Measurements from ENCODE around the gene PHAX. TPM values are rescaled to one million over a fixed set of nuclear protein-coding genes. Genes with fewer than 3 reads are reported as not detected.

The PHAX gene
- total RNA-seq, 1 experiment from 2014 or later, result 46.2 TPM

- POLR2A ChIA-PET, result interaction anchor here (0.5 kb wide), 1 partner anchor 1546 kb away, joined by 7 read pairs; no protein-coding TSS in a partner anchor
- Histone ChIP-seq H3K4me3 (ENCODE audit: low read depth in 2 of 2, low read length in 2 of 2) (no peak overlapping the region), H3K27me3 (ENCODE audit: control insufficient read depth, insufficient read depth, low read length) (no peaks in the 10 kb centered on the region), H3K36me3 (ENCODE audit: control insufficient read depth, insufficient read depth, low read length) (no peaks in the 10 kb centered on the region), H3K9me3 (ENCODE audit: control insufficient read depth, insufficient read depth, low read depth, low read length) (peaks cover 5% of the 10 kb centered on the region; the same call in 1 of the 2 replicates), H3K27ac (ENCODE audit: low read length) (no peak overlapping the region), H3K4me1 (ENCODE audit: control insufficient read depth, insufficient read depth, low read length) (no peaks in the 10 kb centered on the region)
- in situ Hi-C loops (cut with HindIII; ENCODE audit: low pct_unique_long_range_greater_than_20kb, low sequenced_read_pairs), result no loop called here
- DNase-seq (ENCODE audit: low read depth, low spot score) (no peak), ATAC-seq (no peak)
- BruUV-seq (replicated peaks), result no TSS peak
- TF ChIP-seq TCF7L2 (IDR thresholded peaks at IDR 0.05; ENCODE audit: low read depth, low read length), result no peak
- TF ChIP-seq, protein P1, sequence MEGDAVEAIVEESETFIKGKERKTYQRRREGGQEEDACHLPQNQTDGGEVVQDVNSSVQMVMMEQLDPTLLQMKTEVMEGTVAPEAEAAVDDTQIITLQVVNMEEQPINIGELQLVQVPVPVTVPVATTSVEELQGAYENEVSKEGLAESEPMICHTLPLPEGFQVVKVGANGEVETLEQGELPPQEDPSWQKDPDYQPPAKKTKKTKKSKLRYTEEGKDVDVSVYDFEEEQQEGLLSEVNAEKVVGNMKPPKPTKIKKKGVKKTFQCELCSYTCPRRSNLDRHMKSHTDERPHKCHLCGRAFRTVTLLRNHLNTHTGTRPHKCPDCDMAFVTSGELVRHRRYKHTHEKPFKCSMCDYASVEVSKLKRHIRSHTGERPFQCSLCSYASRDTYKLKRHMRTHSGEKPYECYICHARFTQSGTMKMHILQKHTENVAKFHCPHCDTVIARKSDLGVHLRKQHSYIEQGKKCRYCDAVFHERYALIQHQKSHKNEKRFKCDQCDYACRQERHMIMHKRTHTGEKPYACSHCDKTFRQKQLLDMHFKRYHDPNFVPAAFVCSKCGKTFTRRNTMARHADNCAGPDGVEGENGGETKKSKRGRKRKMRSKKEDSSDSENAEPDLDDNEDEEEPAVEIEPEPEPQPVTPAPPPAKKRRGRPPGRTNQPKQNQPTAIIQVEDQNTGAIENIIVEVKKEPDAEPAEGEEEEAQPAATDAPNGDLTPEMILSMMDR (IDR thresholded peaks at IDR 0.05), result no peak
- TF ChIP-seq SIN3A (IDR thresholded peaks at IDR 0.05; ENCODE audit: borderline replicate concordance, insufficient read depth, low read depth, low read length), result no peak
- TF ChIP-seq REST (IDR thresholded peaks at IDR 0.05; ENCODE audit: insufficient read depth in 1 of 2, low read depth in 2 of 2, low read length in 1 of 2), result no peak
- no peak for TF ChIP-seq POLR2AphosphoS5 (IDR thresholded peaks at IDR 0.05; ENCODE audit: low read depth, low read length)
- CTCF ChIA-PET, result no interaction called here
- intact Hi-C loops (cut with micrococcal nuclease; ENCODE audit: unreplicated experiment), result no loop called here
Observed at GRCh38 chr5:126640866-126641265, 40.1 kb downstream of the PHAX start.

- in situ Hi-C loops (cut with HindIII; ENCODE audit: low pct_unique_long_range_greater_than_20kb, low sequenced_read_pairs), result no loop called here
- CTCF ChIA-PET, result no interaction called here
Observed at GRCh38 chr5:126641387-126641786, 40.6 kb downstream of the PHAX start.

More at GRCh38 chr5:126641387-126641786, 40.6 kb downstream of the PHAX start:
- no peak for ATAC-seq
- Histone ChIP-seq H3K4me3 (ENCODE audit: low read depth in 2 of 2, low read length in 2 of 2) (no peak overlapping the region), H3K27me3 (ENCODE audit: control insufficient read depth, insufficient read depth, low read length) (no peaks in the 10 kb centered on the region), H3K36me3 (ENCODE audit: control insufficient read depth, insufficient read depth, low read length) (no peaks in the 10 kb centered on the region), H3K27ac (ENCODE audit: low read length) (no peak overlapping the region), H3K9me3 (ENCODE audit: control insufficient read depth, insufficient read depth, low read depth, low read length) (peaks cover 5% of the 10 kb centered on the region; the same call in 1 of the 2 replicates), H3K4me1 (ENCODE audit: control insufficient read depth, insufficient read depth, low read length) (no peaks in the 10 kb centered on the region)
- TF ChIP-seq, protein P1 (IDR thresholded peaks at IDR 0.05), result no peak
- no peak for TF ChIP-seq TCF7L2 (IDR thresholded peaks at IDR 0.05; ENCODE audit: low read depth, low read length)
- POLR2A ChIA-PET, result interaction anchor here (0.5 kb wide), 1 partner anchor 1545 kb away, joined by 7 read pairs; no protein-coding TSS in a partner anchor
- BruUV-seq (replicated peaks), result no TSS peak
- intact Hi-C loops (cut with micrococcal nuclease; ENCODE audit: unreplicated experiment), result no loop called here
- DNase-seq (ENCODE audit: low read depth, low spot score), result no peak
